CD14-positive monocyte (primary cell): ENCODE measurements around the gene JAM3. TPM values are rescaled to one million over a fixed set of nuclear protein-coding genes. Genes with fewer than 3 reads are reported as not detected.

ENCODE experiments used
- DNase-seq, 3 donors: peaks; one replicate each; pipeline ENCODE4 v3.0.0-alpha.2; 2011 to 2022
- H2AFZ ChIP-seq: 2 replicates; pipeline ENCODE4 v1.6.0; 2012; ENCODE audit warnings: mild to moderate bottlenecking, low read depth, low read length, inconsistent platforms; ENCODE audit not compliant: insufficient read depth, poor library complexity, severe bottlenecking
- H3K27ac ChIP-seq, 2 donors: 1 replicate in 1 of 2; 2 replicates in 1 of 2; pipeline ENCODE4 v1.5.1; 2012 to 2013; ENCODE audit warnings: low read length in 2 of 2, control low read depth in 1 of 2, inconsistent platforms in 1 of 2, low read depth in 1 of 2, mild to moderate bottlenecking in 1 of 2
- H3K27me3 ChIP-seq, 2 donors: one replicate each; pipeline versions ENCODE4 v1.6.0 to v1.6.1; 2011 to 2013; ENCODE audit warnings: low read length in 2 of 2; ENCODE audit not compliant: control insufficient read depth in 2 of 2, insufficient read depth in 2 of 2
- H3K36me3 ChIP-seq, 2 donors: replicated peaks in 1 of 2; 1 replicate in 1 of 2; 2 replicates in 1 of 2; pipeline versions ENCODE4 v1.5.1 to v1.6.1; 2012 to 2013; ENCODE audit warnings: low read length in 2 of 2, control low read depth in 1 of 2, inconsistent platforms in 1 of 2, mild to moderate bottlenecking in 1 of 2; ENCODE audit not compliant: insufficient read depth in 2 of 2, control insufficient read depth in 1 of 2
- H3K4me1 ChIP-seq, 2 donors: 1 replicate in 1 of 2; 2 replicates in 1 of 2; pipeline versions ENCODE4 v1.5.1 to v1.6.1; 2012 to 2013; ENCODE audit warnings: low read length in 2 of 2, control low read depth in 1 of 2, inconsistent platforms in 1 of 2, mild to moderate bottlenecking in 1 of 2, moderate library complexity in 1 of 2; ENCODE audit not compliant: insufficient read depth in 2 of 2, control insufficient read depth in 1 of 2
- H3K4me2 ChIP-seq: replicated peaks from 2 replicates; pipeline ENCODE3; 2012; ENCODE audit warnings: low read length, moderate library complexity, mild to moderate bottlenecking; ENCODE audit not compliant: poor library complexity, severe bottlenecking; ENCODE audit errors: extremely low read depth
- H3K4me3 ChIP-seq, 3 experiments: fragments of 200-600 bp in 1 of 3; sonication (generic) in 1 of 3; replicated peaks in 1 of 3; 1 replicate in 2 of 3; 2 replicates in 1 of 3; pipeline ENCODE4 v1.5.1; 2011 to 2013; ENCODE audit warnings: low read length in 3 of 3, mild to moderate bottlenecking in 3 of 3, control low read depth in 2 of 3, low read depth in 2 of 3, inconsistent platforms in 1 of 3, moderate library complexity in 1 of 3
- H3K79me2 ChIP-seq: 2 replicates; pipeline ENCODE4 v1.6.0; 2012; ENCODE audit warnings: mild to moderate bottlenecking, control low read depth, inconsistent platforms, low read length, moderate library complexity; ENCODE audit not compliant: insufficient read depth
- H3K9ac ChIP-seq: 2 replicates; pipeline ENCODE4 v1.6.0; 2017; ENCODE audit warnings: low read length, mild to moderate bottlenecking; ENCODE audit not compliant: insufficient read depth, poor library complexity, severe bottlenecking
- H3K9me3 ChIP-seq, 2 donors: replicated peaks in 1 of 2; 1 replicate in 1 of 2; 2 replicates in 1 of 2; pipeline versions ENCODE4 v1.5.1 to v1.6.1; 2012 to 2013; ENCODE audit warnings: low read length in 2 of 2, control low read depth in 1 of 2; ENCODE audit not compliant: control insufficient read depth in 1 of 2, insufficient read depth in 1 of 2
- H4K20me1 ChIP-seq: 2 replicates; pipeline ENCODE4 v1.6.0; 2012; ENCODE audit warnings: mild to moderate bottlenecking, low read length, control low read depth, moderate library complexity; ENCODE audit not compliant: insufficient read depth
- H3K27ac Mint-ChIP-seq, 7 donors: one replicate each; pipeline ENCODE4 v1.8.0; 2020; ENCODE audit warnings: mild to moderate bottlenecking in 7 of 7, mixed read lengths in 7 of 7, moderate library complexity in 6 of 7, inconsistent platforms in 2 of 7
- H3K27me3 Mint-ChIP-seq, 3 donors: one replicate each; pipeline ENCODE4 v1.8.0; 2021 to 2022; ENCODE audit warnings: low read depth in 3 of 3, mild to moderate bottlenecking in 3 of 3, mixed read lengths in 3 of 3, moderate library complexity in 3 of 3, inconsistent platforms in 1 of 3
- H3K36me3 Mint-ChIP-seq, 2 donors: one replicate each; pipeline ENCODE4 v1.8.0; 2020; ENCODE audit warnings: mixed read lengths in 2 of 2, inconsistent platforms in 1 of 2, mild to moderate bottlenecking in 1 of 2
- H3K4me1 Mint-ChIP-seq: one replicate; pipeline ENCODE4 v1.8.0; 2020; ENCODE audit warnings: mild to moderate bottlenecking, mixed read lengths
- H3K4me3 Mint-ChIP-seq, 2 donors: one replicate each; pipeline ENCODE4 v1.8.0; 2020; ENCODE audit warnings: mild to moderate bottlenecking in 2 of 2, mixed read lengths in 2 of 2, moderate library complexity in 1 of 2
- H3K9me3 Mint-ChIP-seq, 7 donors: one replicate each; pipeline ENCODE4 v1.8.0; 2020 to 2022; ENCODE audit warnings: mixed read lengths in 7 of 7, mild to moderate bottlenecking in 6 of 7, moderate library complexity in 6 of 7, inconsistent platforms in 2 of 7
- WGBS: methylation state at CpG from one replicate; pipeline ENCODE4 v1.1.5; 2013; ENCODE audit warnings: missing lambda C conversion rate; ENCODE audit not compliant: insufficient coverage; 5-methylcytosine and 5-hydroxymethylcytosine counted together
- intact Hi-C, 2 donors: fragments of 100-400 bp; cut with micrococcal nuclease; formaldehyde crosslinking; loops; one replicate each; pipeline versions ENCODE4 v1.15.0 to v1.15.1; 2023
- polyA plus RNA-seq, 3 donors: library from polyadenylated mRNA; depleted of rRNA in 1 of 3; unstranded in 2 of 3; stranded (reverse) in 1 of 3; fragments of 300-500 nt in 2 of 3; fragments of >200 nt in 1 of 3; fragmentation: Illumina TruSeq in 2 of 3; gene quantifications; 1 replicate in 2 of 3; 2 replicates in 1 of 3; pipeline ENCODE4 v1.2.3, GENCODE V29; 2012 to 2021
- TF ChIP-seq, protein P1 (sequence below): fragments of 200-600 bp; IDR thresholded peaks from one replicate; pipeline ENCODE4 v1.8.0; 2022; ENCODE audit warnings: antibody characterized with exemption, mild to moderate bottlenecking

JAM3 gene
- polyA plus RNA-seq, 3 donors: 0.03 to 0.25 (median 0.12) TPM

DNA sequence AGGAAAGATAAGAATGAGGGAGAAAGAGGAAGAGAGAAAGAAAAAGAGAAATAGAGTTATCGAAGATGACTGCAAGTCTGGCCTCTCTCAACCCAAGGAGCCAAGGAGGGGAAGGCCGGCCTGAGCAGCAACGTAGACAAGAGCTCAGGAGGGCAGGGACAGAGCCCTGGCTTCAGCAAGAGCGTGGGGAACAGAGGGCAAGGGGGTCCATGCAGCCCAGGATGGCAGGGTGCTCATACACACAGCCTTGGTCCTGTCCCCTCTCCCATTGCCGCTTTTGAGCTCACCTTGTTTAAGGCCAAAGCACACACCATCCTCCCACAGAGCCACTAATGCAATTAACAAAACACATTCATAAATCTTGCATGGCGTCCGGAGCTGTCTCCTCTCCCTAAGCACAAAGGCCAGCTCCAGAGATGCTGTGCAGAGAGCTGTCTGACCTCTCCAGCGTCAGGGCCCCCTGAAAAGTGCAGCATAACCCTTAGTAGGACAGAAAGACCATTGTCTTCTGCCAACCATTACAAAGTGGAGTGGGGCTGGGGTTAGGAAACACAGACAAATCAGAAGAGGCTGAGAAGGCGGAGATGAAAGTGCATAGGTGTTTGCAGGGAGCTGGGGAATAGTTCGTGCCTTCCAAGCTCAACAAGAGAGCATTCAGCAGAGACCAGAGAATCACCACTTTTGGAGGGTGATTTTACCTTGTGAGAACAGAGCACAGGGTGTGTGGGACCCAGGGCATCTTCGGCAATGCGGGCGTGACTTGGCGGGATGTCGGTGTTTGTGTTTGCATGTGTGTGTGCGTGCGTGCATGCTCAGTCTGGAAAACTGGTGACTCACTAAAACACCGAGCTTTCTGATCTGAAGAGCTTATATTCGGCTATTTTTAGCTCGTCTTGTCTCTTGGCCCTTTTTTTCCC is 28.2 kb upstream of the JAM3 start:
- Histone ChIP-seq H2AFZ (no peak overlapping the region), H3K9ac (no peak overlapping the region), H3K36me3 (no peaks in the 10 kb centered on the region), H3K4me3 (no peak overlapping the region), H3K9me3 (no peaks in the 10 kb centered on the region), H3K4me1 (peaks cover 0 to 7% of the 10 kb centered on the region in 2 donors), H3K27ac (no peak overlapping the region), H4K20me1 (no peaks in the 10 kb centered on the region), H3K27me3 (peaks cover 2 to 36% of the 10 kb centered on the region in 2 donors), H3K79me2 (no peaks in the 10 kb centered on the region), H3K4me2 (no peak overlapping the region)
- no peak for DNase-seq
- TF ChIP-seq, protein P1, sequence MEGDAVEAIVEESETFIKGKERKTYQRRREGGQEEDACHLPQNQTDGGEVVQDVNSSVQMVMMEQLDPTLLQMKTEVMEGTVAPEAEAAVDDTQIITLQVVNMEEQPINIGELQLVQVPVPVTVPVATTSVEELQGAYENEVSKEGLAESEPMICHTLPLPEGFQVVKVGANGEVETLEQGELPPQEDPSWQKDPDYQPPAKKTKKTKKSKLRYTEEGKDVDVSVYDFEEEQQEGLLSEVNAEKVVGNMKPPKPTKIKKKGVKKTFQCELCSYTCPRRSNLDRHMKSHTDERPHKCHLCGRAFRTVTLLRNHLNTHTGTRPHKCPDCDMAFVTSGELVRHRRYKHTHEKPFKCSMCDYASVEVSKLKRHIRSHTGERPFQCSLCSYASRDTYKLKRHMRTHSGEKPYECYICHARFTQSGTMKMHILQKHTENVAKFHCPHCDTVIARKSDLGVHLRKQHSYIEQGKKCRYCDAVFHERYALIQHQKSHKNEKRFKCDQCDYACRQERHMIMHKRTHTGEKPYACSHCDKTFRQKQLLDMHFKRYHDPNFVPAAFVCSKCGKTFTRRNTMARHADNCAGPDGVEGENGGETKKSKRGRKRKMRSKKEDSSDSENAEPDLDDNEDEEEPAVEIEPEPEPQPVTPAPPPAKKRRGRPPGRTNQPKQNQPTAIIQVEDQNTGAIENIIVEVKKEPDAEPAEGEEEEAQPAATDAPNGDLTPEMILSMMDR: no peak
- Mint-ChIP-seq H3K36me3 (no peaks in the 10 kb centered on the region), H3K4me3 (no peak overlapping the region), H3K4me1 (peaks cover 12% of the 10 kb centered on the region), H3K9me3 (peaks cover 0 to 6% (median 0%) of the 10 kb centered on the region in 7 donors), H3K27me3 (peaks cover 27 to 44% (median 39%) of the 10 kb centered on the region in 3 donors), H3K27ac (peak overlapping the region in 1 of 7 donors; percentile 10)
- intact Hi-C loops: no loop called here
- 83% methylated on average over 18 of the region's 20 CpGs for WGBS

DNA sequence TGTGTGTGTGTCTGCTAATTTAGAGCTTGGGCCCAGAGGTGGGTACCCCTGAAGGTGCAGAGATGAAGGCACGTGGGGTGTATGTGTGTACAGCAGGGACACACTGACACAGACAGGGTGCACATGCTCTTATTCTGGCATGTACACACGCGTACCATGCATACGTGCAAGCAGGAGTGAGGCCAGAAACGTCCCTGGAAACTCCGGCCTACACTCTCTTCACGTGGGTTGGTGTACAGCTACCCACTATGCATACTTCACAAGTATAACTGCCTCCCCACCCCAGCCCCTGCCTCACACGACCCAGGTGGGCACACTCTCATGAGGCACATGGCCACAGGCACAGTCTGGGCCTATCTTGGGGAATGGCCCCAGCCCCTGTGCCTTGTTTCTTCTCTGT is 27.5 kb upstream of the JAM3 start:
- Histone ChIP-seq H3K27ac (no peak overlapping the region), H3K36me3 (no peaks in the 10 kb centered on the region), H3K9me3 (no peaks in the 10 kb centered on the region), H3K4me1 (peaks cover 0 to 7% of the 10 kb centered on the region in 2 donors), H3K4me3 (no peak overlapping the region), H3K9ac (no peak overlapping the region), H4K20me1 (no peaks in the 10 kb centered on the region), H2AFZ (no peak overlapping the region), H3K27me3 (peaks cover 2 to 29% of the 10 kb centered on the region in 2 donors), H3K4me2 (no peak overlapping the region), H3K79me2 (no peaks in the 10 kb centered on the region)
- Mint-ChIP-seq H3K4me3 (no peak overlapping the region), H3K36me3 (no peaks in the 10 kb centered on the region), H3K27ac (no peak overlapping the region), H3K27me3 (peaks cover 20 to 39% (median 33%) of the 10 kb centered on the region in 3 donors), H3K4me1 (peaks cover 11% of the 10 kb centered on the region), H3K9me3 (peaks cover 0 to 3% (median 0%) of the 10 kb centered on the region in 7 donors)
- intact Hi-C loops: no loop called here
- TF ChIP-seq, protein P1: no peak
- DNase-seq: no peak
- WGBS: 87% methylated on average over 8 of the region's 8 CpGs
